HG02840 (cell line): Measurements from ENCODE around the gene ABCB4.

Source experiments
- ATAC-seq: cut with Tn5 transposase; IDR thresholded peaks from one replicate; pipeline ENCODE4 v1.9.1; 2021; ENCODE audit warnings: mild to moderate bottlenecking, moderate library complexity, moderate number of reproducible peaks; ENCODE audit not compliant: unreplicated experiment, low FRiP score

ABCB4 gene

GRCh38 chr7:87475359-87476178 is at the start of gene ABCB4:
Gene ABCB4, minus strand, starts transcription at chr7:87475680. Its CDS starts 215 bp downstream, at chr7:87475465.
- no peak for ATAC-seq

- ATAC-seq = no peak
Observed at GRCh38 chr7:87518735-87519134, 43.3 kb upstream of the ABCB4 start.

DNA sequence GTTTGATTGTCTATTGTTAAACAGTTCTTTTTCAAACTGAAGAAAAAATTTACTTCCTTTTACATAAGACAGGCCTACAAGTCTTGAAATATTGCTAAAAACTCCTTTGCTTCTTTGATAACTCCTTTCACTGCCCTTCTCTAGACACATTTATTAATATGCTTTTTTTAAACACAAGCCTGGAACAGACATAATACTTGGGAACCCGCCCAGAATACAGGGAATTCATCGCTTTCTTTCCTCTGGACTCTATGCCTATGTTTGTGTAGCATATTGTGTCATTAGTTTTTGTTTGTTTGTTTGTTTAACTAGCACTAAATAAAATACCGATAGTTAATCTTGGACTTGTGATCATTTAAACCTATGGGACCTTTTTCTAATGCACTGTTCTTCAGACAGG is 42.4 kb upstream of the ABCB4 start:
- no peak for ATAC-seq

DNA sequence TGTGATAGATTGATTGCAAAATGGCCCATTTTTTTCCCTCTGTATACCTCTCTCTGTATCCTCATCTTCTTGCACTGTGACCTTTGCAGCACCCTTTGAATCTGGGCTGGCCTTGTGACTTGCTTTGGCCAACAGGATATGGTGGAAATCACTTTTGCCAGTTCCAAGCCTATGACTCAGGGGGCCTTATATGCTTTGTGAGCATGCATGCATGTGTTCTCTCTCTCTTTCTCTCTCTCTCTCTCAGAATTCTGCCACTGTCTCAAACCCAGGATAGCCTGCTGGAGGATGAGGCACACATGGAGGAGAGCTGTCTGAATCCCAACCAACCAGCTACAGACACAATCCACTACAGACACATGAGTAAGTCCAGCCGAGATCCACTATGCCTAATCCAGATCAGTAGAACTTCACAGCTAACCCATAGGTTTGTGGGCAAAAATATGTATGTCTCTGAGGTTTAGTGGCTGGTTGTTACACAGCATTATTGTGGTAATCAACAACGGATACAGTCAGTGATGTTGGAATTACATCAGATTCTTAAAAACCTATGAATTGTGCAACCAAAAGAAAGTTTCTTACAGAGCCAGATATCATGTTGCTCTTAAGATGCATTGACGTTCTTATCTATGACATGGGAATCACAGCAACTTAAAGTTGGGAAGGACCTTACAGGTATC is 41.8 kb upstream of the ABCB4 start:
- no peak for ATAC-seq

GRCh38 chr7:87513735-87514335 is 38.4 kb upstream of the ABCB4 start:
- ATAC-seq = no peak

DNA sequence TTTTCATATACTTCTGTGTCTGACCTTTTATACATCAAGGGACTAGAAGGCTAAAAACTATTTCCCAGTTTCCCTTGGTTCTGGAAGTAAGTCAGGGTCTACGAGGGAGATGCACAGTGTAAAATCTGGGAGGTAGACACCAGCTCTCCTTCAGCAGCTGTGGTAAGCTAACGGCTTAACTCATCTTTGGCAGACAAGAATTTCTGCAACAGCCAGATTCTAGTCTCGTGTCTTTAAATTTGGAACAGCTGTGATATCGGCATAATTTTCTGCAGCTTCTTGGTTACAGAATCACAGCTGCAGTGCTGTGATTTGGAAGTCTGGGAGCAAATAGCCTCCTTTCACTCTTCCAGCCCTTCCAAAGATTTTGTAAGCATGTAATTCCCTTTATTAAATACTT is 37.4 kb upstream of the ABCB4 start:
- no peak for ATAC-seq

GRCh38 chr7:87511510-87511909 is 36.0 kb upstream of the ABCB4 start:
- ATAC-seq = no peak

GRCh38 chr7:87510411-87510875 is 35.0 kb upstream of the ABCB4 start:
- no peak for ATAC-seq

DNA sequence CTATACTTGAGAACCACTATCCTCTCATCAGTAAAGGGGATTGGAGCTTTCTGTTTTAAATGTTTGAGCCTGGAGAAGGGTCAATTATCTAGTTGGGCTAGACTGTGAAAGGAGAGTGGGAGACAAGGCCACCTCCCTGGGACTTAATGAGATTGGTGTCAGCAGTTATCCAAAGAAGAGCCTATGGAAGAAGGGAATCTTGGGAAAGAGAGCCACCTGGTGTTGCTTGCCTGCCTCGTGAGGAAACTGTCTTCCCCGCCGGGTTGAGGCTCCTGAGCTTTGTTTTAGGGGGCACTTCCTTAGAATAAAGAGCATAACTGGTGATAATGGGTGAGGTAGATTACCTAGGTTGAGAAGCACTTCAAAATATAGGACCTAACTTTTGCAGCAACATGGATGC is 32.0 kb upstream of the ABCB4 start:
- no peak for ATAC-seq

DNA sequence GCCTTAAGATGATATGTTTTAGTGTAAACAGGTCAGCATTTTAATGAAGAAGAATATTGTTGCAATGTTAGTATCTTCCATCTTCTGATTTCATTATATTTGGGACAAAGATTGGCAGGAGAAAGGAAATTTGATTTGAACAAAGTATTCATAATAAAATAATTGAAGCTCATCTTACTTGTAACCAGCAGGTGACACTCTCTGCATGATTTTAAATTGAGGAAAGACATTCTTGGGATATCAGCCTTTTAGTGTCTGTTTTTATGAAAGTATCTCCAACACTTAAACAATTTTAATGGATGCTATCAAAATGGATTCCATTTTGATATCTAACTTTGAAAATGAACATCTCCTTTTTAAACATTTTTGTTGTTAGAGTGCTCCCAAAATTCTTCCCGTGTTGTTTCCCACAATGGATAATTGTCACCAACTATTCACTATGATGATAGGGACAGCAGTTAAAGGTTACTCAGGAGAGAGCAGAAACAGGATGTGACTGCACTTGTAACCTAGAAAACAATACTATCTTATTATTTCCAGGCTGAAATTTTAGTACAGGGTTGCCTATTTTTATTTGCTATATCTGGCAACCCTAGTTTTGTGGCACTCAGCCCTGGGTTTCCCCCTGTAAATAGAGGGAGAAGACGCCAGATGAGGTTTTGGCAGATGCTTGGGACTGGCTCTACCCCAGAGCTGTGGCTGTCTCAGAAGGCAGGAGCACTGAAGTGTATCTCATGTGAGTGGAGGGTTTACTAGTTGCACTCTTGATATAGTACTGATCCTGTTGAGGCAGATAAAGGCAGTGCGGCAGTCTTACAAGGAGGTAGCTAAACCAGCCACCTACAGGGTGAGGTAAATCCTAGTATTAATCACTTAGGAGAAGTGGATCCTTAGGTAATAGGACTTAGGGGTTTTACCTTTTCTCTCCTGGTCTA is 31.0 kb upstream of the ABCB4 start:
- no peak for ATAC-seq

GRCh38 chr7:87505557-87506245 is 30.2 kb upstream of the ABCB4 start:
- ATAC-seq = no peak

- ATAC-seq = no peak
Observed at GRCh38 chr7:87505122-87505521, 29.6 kb upstream of the ABCB4 start.

GRCh38 chr7:87499494-87499893 is 24.0 kb upstream of the ABCB4 start:
- ATAC-seq = no peak

DNA sequence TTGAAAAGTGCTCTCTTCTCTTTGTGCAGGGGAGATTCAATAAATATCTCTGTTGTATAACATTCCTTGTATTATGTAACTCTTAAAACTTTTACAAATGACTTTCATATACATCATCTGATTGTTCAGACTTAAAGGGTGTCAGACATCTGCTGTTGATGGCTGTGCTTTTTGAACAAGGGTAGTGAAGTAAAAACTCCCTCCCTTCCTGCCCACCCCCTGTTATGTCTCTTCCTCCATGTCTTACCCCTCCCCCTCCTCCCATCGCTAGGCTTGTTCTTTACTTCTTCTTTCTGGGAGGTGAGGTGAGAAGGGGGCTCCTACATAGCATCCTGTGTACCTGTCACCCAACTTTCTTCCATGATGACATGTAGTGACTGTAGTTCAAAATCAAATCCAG is 23.4 kb upstream of the ABCB4 start:
- no peak for ATAC-seq

DNA sequence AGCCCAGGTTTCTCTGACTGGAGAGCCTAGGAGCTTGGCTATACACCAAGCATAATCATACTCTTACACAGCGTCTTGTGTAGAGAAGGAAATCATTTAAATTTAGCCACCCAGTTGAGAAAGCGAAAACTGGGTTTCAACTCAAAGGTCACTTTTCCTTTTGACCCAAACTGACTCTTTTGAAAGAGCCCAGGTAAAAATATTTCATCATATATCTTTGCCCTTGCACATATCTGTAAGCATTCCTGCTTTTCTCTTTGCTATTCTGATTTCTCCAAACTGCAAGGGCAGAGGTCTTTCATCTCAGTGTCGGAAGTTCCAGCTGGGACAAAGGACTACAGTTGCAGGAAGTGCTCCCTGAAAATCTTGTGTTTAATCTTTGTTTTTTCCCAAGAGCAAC is 22.0 kb upstream of the ABCB4 start:
- ATAC-seq = no peak

DNA sequence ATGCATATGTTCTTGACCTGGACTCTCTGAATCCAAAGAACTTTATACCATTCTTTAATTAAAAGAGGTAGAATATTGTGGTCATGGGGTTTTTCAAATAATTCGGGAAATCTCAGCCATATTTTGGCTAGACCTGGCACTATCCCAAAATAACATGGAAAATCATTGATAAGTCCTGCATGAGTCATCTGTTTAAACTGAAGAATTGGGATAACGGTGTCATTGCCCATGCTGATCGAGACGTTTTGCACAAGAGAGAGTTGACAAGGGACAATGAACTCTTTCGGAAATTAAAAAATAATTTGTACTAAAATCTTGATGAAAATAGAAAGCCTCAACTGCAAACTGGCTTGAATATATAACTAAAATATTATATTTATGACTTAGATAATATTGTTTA is 19.9 kb upstream of the ABCB4 start:
- no peak for ATAC-seq

DNA sequence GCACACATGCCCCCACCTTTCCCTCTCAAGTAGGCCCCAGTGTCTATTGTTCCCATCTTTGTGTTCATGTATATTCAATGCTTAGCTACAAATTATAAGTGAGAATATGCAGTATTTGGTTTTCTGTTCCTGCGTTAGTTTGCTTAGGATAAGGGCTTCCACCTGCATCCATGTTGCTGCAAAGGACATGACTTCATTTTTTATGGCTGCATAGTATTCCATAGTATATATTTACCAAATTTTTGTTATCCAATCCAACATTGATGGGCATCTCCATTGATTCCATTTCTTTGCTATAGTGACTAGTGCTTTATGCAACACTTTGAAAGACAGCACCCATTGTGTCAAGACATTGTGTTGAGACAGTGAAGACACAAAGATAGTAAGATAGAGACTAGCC is 19.0 kb upstream of the ABCB4 start:
- ATAC-seq = no peak

DNA sequence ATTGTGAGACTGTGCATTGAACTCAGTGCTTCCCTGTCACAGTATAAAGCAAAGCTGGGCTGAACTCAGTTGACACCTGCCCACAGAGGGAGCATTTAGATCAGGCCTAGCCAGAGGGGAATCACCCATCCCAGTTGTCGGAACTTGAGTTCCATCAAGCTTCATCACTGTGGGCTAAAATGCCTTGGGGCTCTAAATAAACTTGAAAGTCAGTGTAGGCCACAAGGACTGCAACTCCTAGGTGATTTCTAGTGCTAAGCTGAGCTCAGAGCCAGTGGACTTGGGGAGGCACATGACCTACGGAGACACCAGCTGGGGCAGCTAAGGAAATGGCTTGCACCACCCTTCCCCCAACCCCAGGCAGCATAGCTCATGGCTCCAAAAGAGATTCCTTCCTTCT is 7.7 kb upstream of the ABCB4 start:
- ATAC-seq = no peak

DNA sequence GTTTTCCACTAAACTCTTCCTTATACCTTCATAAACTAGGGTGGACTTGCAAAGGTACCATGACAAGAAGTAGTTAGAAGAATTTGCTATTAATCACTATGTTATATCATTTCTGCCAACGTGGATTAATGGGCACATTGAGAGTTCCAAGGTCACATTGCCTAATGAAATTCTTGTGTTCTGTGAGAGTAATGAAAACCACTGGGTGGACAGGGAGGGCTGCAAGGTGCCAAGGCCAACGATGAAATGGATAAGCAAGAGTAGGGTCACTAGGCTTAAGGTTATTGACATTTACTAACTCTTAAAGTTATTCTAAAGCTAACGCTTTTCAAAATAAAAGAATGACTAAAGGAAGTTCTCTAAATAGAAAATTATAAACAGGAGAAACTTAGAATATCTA is 6.6 kb upstream of the ABCB4 start:
- no peak for ATAC-seq

GRCh38 chr7:87480386-87480785 is 4.9 kb upstream of the ABCB4 start:
- no peak for ATAC-seq
